HepG2 (cell line): ENCODE measurements around the gene SRP68. TPM values are rescaled to one million over a fixed set of nuclear protein-coding genes. Genes with fewer than 3 reads are reported as not detected.
A peak's percentile ranks its signal among the peaks of the same experiment; 100 is the strongest.

Experiments used
- CBX2 ChIP-seq, 2 experiments: fragments of 200-600 bp in 1 of 2; sonication (generic); formaldehyde crosslinking in 1 of 2; IDR thresholded peaks; 2 replicates each; pipeline versions ENCODE4 v1.7.0 to v1.8.1; 2018 to 2022; ENCODE audit warnings: low read depth in 2 of 2, low read length in 1 of 2, mild to moderate bottlenecking in 1 of 2, missing genetic modification reagents in 1 of 2
- CHD4 ChIP-seq: fragments of 200-600 bp; sonication (generic); IDR thresholded peaks from 2 replicates; pipeline ENCODE4 v1.7.0; 2017; ENCODE audit warnings: mild to moderate bottlenecking, low read length, borderline replicate concordance
- ETV6 ChIP-seq: sonication (generic); formaldehyde crosslinking; conservative IDR thresholded peaks from 2 replicates; pipeline ENCODE4 v1.4.0; 2020; ENCODE audit warnings: missing genetic modification reagents
- MIER2 ChIP-seq: IDR thresholded peaks from 2 replicates; pipeline ENCODE4 v1.6.1; 2016; ENCODE audit warnings: missing biosample characterization, missing genetic modification reagents
- RBM39 ChIP-seq: fragments of 200-400 bp; formaldehyde crosslinking; IDR thresholded peaks from one replicate; pipeline ENCODE4 v1.6.1; 2018; ENCODE audit warnings: antibody characterized with exemption, mild to moderate bottlenecking, low read depth, low read length; ENCODE audit not compliant: poor library complexity, severe bottlenecking
- SMAD1 ChIP-seq: sonication (generic); formaldehyde crosslinking; IDR thresholded peaks from 2 replicates; pipeline ENCODE4 v1.4.0; 2020; ENCODE audit warnings: missing genetic modification reagents, low read depth, mild to moderate bottlenecking, borderline replicate concordance
- TBP ChIP-seq: sonication (generic); formaldehyde crosslinking; IDR thresholded peaks from 2 replicates; pipeline ENCODE4 v1.5.0; 2020; ENCODE audit warnings: missing genetic modification reagents
- ZBTB26 ChIP-seq: IDR thresholded peaks from 2 replicates; pipeline ENCODE4 v1.6.1; 2016; ENCODE audit warnings: missing compliant biosample characterization, missing genetic modification reagents, borderline replicate concordance
- ZMYM2 ChIP-seq: sonication (generic); formaldehyde crosslinking; IDR thresholded peaks from 2 replicates; pipeline ENCODE4 v1.8.0; 2022; ENCODE audit warnings: mild to moderate bottlenecking, missing genetic modification reagents
- ZNF407 ChIP-seq: sonication (generic); formaldehyde crosslinking; IDR thresholded peaks from one replicate; pipeline ENCODE4 v1.5.1; 2020; ENCODE audit warnings: mild to moderate bottlenecking, missing genetic modification reagents; ENCODE audit errors: not compliant biosample characterization
- ZNF414 ChIP-seq: sonication (generic); formaldehyde crosslinking; IDR thresholded peaks from 2 replicates; pipeline ENCODE4 v1.5.0; 2020; ENCODE audit warnings: missing genetic modification reagents
- ZSCAN30 ChIP-seq: sonication (generic); formaldehyde crosslinking; IDR thresholded peaks from 2 replicates; pipeline ENCODE4 v1.5.0; 2020; ENCODE audit warnings: mild to moderate bottlenecking, missing genetic modification reagents
- ZSCAN31 ChIP-seq: sonication (generic); formaldehyde crosslinking; IDR thresholded peaks from 2 replicates; pipeline ENCODE4 v1.5.0; 2020; ENCODE audit warnings: low read depth, mild to moderate bottlenecking, missing genetic modification reagents
- ZZZ3 ChIP-seq: sonication (generic); formaldehyde crosslinking; IDR thresholded peaks from 2 replicates; pipeline ENCODE4 v1.4.0; 2020; ENCODE audit warnings: missing genetic modification reagents, mild to moderate bottlenecking, borderline replicate concordance
- polyA plus RNA-seq, 8 experiments: library from polyadenylated mRNA; depleted of rRNA in 3 of 8; stranded (reverse) in 7 of 8; unstranded in 1 of 8; fragments of >200 nt; fragmentation: Illumina TruSeq in 4 of 8; extraction: Trizol in 4 of 8; gene quantifications; 2 replicates each; pipeline versions ENCODE4 v1.2.1 to v1.2.3, GENCODE V29; 2011 to 2016; ENCODE audit warnings: low read depth in 4 of 8, missing spikeins in 1 of 8, mixed read lengths in 1 of 8; ENCODE audit not compliant: insufficient read depth in 1 of 8
- total RNA-seq, 5 experiments: library from RNA; depleted of rRNA; stranded (reverse); fragments of >200 nt; fragmentation: Illumina TruSeq; extraction: Trizol; gene quantifications; 2 replicates each; pipeline ENCODE4 v1.2.3, GENCODE V29; 2016; ENCODE audit warnings: low read depth in 1 of 5
- TF ChIP-seq, protein P1 (sequence below): sonication (generic); formaldehyde crosslinking; IDR thresholded peaks from 2 replicates; pipeline ENCODE4 v1.9.0; 2021; ENCODE audit warnings: missing genetic modification reagents, borderline replicate concordance

The SRP68 gene
- total and polyA plus RNA-seq, 2 of the 13 experiments (the other 11 are each of a cell fraction or from before 2014, with no cell fraction given): 39.8 to 74.3 TPM

GRCh38 chr17:76000016-76000754, 72.1 kb downstream of the SRP68 start (continued):
- TF ChIP-seq ZBTB26 (CRISPR knock-in tag): no peak
- TF ChIP-seq ZNF407: peak; percentile 83
- no peak for TF ChIP-seq ETV6 (CRISPR knock-in tag)
- peak; percentile 65; the same call in 1 of the 2 replicates for TF ChIP-seq ZMYM2
- TF ChIP-seq ZSCAN31 (CRISPR knock-in tag): no peak
- TF ChIP-seq TBP (CRISPR knock-in tag): no peak
- no peak for TF ChIP-seq CHD4
- TF ChIP-seq ZSCAN30 (CRISPR knock-in tag): no peak
- TF ChIP-seq MIER2 (CRISPR knock-in tag): no peak
- TF ChIP-seq RBM39: peak; percentile 74
- no peak for TF ChIP-seq ZZZ3
- TF ChIP-seq, protein P1, sequence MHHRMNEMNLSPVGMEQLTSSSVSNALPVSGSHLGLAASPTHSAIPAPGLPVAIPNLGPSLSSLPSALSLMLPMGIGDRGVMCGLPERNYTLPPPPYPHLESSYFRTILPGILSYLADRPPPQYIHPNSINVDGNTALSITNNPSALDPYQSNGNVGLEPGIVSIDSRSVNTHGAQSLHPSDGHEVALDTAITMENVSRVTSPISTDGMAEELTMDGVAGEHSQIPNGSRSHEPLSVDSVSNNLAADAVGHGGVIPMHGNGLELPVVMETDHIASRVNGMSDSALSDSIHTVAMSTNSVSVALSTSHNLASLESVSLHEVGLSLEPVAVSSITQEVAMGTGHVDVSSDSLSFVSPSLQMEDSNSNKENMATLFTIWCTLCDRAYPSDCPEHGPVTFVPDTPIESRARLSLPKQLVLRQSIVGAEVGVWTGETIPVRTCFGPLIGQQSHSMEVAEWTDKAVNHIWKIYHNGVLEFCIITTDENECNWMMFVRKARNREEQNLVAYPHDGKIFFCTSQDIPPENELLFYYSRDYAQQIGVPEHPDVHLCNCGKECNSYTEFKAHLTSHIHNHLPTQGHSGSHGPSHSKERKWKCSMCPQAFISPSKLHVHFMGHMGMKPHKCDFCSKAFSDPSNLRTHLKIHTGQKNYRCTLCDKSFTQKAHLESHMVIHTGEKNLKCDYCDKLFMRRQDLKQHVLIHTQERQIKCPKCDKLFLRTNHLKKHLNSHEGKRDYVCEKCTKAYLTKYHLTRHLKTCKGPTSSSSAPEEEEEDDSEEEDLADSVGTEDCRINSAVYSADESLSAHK (CRISPR knock-in tag): no peak
- peak; percentile 72; the same call in 1 of the 2 replicates for TF ChIP-seq SMAD1 (CRISPR knock-in tag)
- TF ChIP-seq ZNF414: 0 out of 2 replicates have a peak, but pooled peaks have one; percentile 23
- no peak for TF ChIP-seq CBX2 (IDR thresholded peaks at IDR 0.05; ENCODE audit: low read depth, low read length)
- 0 out of 2 replicates have a peak, but pooled peaks have one; percentile 73 for TF ChIP-seq CBX2 (CRISPR knock-in tag; IDR thresholded peaks at IDR 0.05; ENCODE audit: low read depth)
